ENCODE data around the gene PPP1CB. TPM values are rescaled to one million over a fixed set of nuclear protein-coding genes. Genes with fewer than 3 reads are reported as not detected.

PPP1CB gene
- total RNA-seq, 4 donors from 2014 or later, result 132 to 245 (median 192) TPM

DNA sequence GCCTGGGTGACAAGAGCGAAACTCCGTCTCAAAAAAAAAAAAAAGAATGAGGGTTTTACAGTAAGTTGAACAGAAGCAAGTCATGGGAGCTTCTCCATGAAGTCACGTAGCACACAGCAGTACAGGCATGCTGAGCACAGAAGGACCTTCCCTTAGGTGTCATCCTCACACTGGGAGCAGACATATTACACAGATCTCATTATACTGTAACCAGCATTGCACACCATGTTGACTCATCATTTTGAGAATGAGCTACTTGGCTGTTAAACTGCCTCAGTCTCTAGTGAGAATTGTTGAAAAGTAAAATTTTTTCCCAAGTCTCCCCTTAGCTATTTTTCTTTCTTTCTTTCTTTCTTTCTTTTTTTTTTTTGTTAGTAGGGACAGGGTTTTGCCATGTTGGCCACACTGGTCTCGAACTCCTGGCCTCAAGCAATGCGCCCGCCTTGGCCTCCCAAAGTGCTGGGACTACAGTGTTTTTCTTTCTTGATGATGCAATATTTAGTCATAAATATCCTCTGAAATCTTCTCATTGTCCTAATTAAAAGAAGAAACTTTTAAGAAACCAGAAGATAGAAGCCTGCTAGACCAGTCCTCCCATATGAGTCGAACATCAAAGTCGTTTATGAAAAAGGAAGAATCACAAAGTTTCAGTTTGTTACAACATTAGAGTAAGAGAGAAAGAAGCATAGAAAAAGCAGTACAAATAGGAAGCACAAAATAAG lies 37.9 kb upstream of the PPP1CB start:
- Histone ChIP-seq H3K4me1 (peaks cover 10 to 28% (median 20%) of the 10 kb centered on the region in 4 donors), H3K36me3 (no peaks in the 10 kb centered on the region), H3K27ac (no peak overlapping the region), H3K9me3 (no peaks in the 10 kb centered on the region), H3K4me3 (no peak overlapping the region), H3K27me3 (no peaks in the 10 kb centered on the region)
- intact Hi-C loops (cut with DNase I; ENCODE audit: low total_unique reads), result no loop called here
- WGBS, 2 donors (ENCODE audit: low coverage in 1 of 2), result 79 to 90% methylated on average over 5 to 8 of the region's 8 CpGs
- DNase-seq, result no peak
- TF ChIP-seq CTCF (IDR thresholded peaks at IDR 0.05), result no peak
- in situ Hi-C loops (cut with MboI; ENCODE audit: low pct_ligation_motif_present in 1 of 4, low pct_unique_long_range_greater_than_20kb in 1 of 4, low sequenced_read_pairs in 3 of 4), result no loop called here

- Histone ChIP-seq H3K36me3 (no peaks in the 10 kb centered on the region), H3K27me3 (no peaks in the 10 kb centered on the region), H3K4me3 (no peak overlapping the region), H3K27ac (peak overlapping the region; percentile 66 to 87 (median 84)), H3K4me1 (peaks cover 7 to 22% (median 19%) of the 10 kb centered on the region in 4 donors), H3K9me3 (no peaks in the 10 kb centered on the region)
- intact Hi-C loops (cut with DNase I; ENCODE audit: low total_unique reads), result no loop called here
- 14 to 22% methylated on average over 4 of the region's 4 CpGs for WGBS, 2 donors (ENCODE audit: low coverage in 1 of 2)
- no peak for TF ChIP-seq POLR2A (IDR thresholded peaks at IDR 0.05)
- TF ChIP-seq POLR2AphosphoS5 (IDR thresholded peaks at IDR 0.05), result peak; percentile 51 to 90 (median 68)
- peak; percentile 25 for TF ChIP-seq EP300 (IDR thresholded peaks at IDR 0.05; ENCODE audit: low read depth)
- no peak for TF ChIP-seq CTCF (IDR thresholded peaks at IDR 0.05)
- in situ Hi-C loops (cut with MboI; ENCODE audit: low pct_ligation_motif_present in 1 of 4, low pct_unique_long_range_greater_than_20kb in 1 of 4, low sequenced_read_pairs in 3 of 4), result no loop called here
- DNase-seq, result peak; percentile 54
These were observed 35.3 kb upstream of the PPP1CB start for GRCh38 chr2:28716265-28716865.

- in situ Hi-C loops (cut with MboI; ENCODE audit: low pct_ligation_motif_present in 1 of 4, low pct_unique_long_range_greater_than_20kb in 1 of 4, low sequenced_read_pairs in 3 of 4), result no loop called here
- Histone ChIP-seq H3K4me1 (peaks cover 7 to 22% (median 19%) of the 10 kb centered on the region in 4 donors), H3K36me3 (no peaks in the 10 kb centered on the region), H3K4me3 (no peak overlapping the region), H3K9me3 (no peaks in the 10 kb centered on the region), H3K27me3 (no peaks in the 10 kb centered on the region), H3K27ac (peak overlapping the region; percentile 66 to 87 (median 84))
- intact Hi-C loops (cut with DNase I; ENCODE audit: low total_unique reads), result no loop called here
- TF ChIP-seq EP300 (IDR thresholded peaks at IDR 0.05; ENCODE audit: low read depth) (no peak), POLR2AphosphoS5 (IDR thresholded peaks at IDR 0.05) (peak; percentile 8 to 25 (median 12))
- 56 to 58% methylated on average over 4 to 5 of the region's 5 CpGs for WGBS, 2 donors (ENCODE audit: low coverage in 1 of 2)
- DNase-seq, result peak; percentile 33
These were observed 34.3 kb upstream of the PPP1CB start for GRCh38 chr2:28717339-28717758.

GRCh38 chr2:28720345-28720744 lies 31.3 kb upstream of the PPP1CB start:
- no peaks in the 10 kb centered on the region for H3K9me3 ChIP-seq
- H3K4me3 ChIP-seq, result no peak overlapping the region
- TF ChIP-seq POLR2A (IDR thresholded peaks at IDR 0.05) (no peak), POLR2AphosphoS5 (IDR thresholded peaks at IDR 0.05) (no peak), EP300 (IDR thresholded peaks at IDR 0.05; ENCODE audit: low read depth) (no peak), CTCF (IDR thresholded peaks at IDR 0.05) (no peak)
- WGBS, 2 donors (ENCODE audit: low coverage in 1 of 2), result 72% methylated on average over 3 of the region's 3 CpGs; no CpG with 5 or more reads in 1 of the 2 donors
- H3K27me3 ChIP-seq, result no peaks in the 10 kb centered on the region
- H3K4me1 ChIP-seq, result peaks cover 7 to 22% (median 19%) of the 10 kb centered on the region in 4 donors
- no peaks in the 10 kb centered on the region for H3K36me3 ChIP-seq
- DNase-seq, result no peak
- in situ Hi-C loops (cut with MboI; ENCODE audit: low pct_ligation_motif_present in 1 of 4, low pct_unique_long_range_greater_than_20kb in 1 of 4, low sequenced_read_pairs in 3 of 4) (no loop called here), intact Hi-C loops (cut with DNase I; ENCODE audit: low total_unique reads) (no loop called here)
- H3K27ac ChIP-seq, result no peak overlapping the region

Measured in transverse colon (tissue), 4 donors.